Ascending aorta (tissue), 2 donors: ENCODE results near the gene PRUNE2. TPM values are rescaled to one million over a fixed set of nuclear protein-coding genes. Genes with fewer than 3 reads are reported as not detected.

Experiments used
- DNase-seq, 2 donors: peaks; one replicate each; pipeline ENCODE4 v3.0.0-alpha.2; 2019; ENCODE audit warnings: low spot score in 2 of 2
- H3K27ac ChIP-seq, 2 donors: fragments of 200-600 bp; sonication (generic); one replicate each; pipeline ENCODE4 v1.5.1; 2016 to 2017; ENCODE audit warnings: mild to moderate bottlenecking in 1 of 2
- H3K27me3 ChIP-seq: fragments of 200-600 bp; sonication (generic); one replicate; pipeline ENCODE4 v1.5.1; 2017
- H3K36me3 ChIP-seq, 2 donors: fragments of 200-600 bp; sonication (generic); one replicate each; pipeline ENCODE4 v1.5.1; 2016
- H3K4me1 ChIP-seq, 2 donors: fragments of 200-600 bp; sonication (generic); one replicate each; pipeline ENCODE4 v1.5.1; 2016 to 2017; ENCODE audit warnings: mild to moderate bottlenecking in 1 of 2
- H3K4me3 ChIP-seq, 2 donors: fragments of 200-600 bp; sonication (generic); one replicate each; pipeline ENCODE4 v1.5.1; 2016 to 2017; ENCODE audit warnings: mild to moderate bottlenecking in 1 of 2
- H3K9me3 ChIP-seq, 2 donors: fragments of 200-600 bp; sonication (generic); one replicate each; pipeline ENCODE4 v1.5.1; 2016
- intact Hi-C: fragments of 100-400 bp; cut with DNase I; formaldehyde crosslinking; loops from one replicate; pipeline ENCODE4 v1.15.1; 2023
- total RNA-seq: library from RNA; depleted of rRNA; stranded (reverse); fragments of >200 nt; gene quantifications from one replicate; pipeline ENCODE4 v1.1.0, GENCODE V29; 2016
- TF ChIP-seq, protein P1 (sequence below), 3 experiments: fragments of 200-600 bp in 2 of 3; fragments of 450-650 bp in 1 of 3; sonication (generic) in 2 of 3; IDR thresholded peaks; one replicate each; pipeline ENCODE4 v1.5.1; 2016 to 2019; ENCODE audit warnings: antibody characterized with exemption in 3 of 3, mild to moderate bottlenecking in 1 of 3, moderate library complexity in 1 of 3

Gene PRUNE2
- total RNA-seq, 1 donor from 2014 or later = 200 TPM

GRCh38 chr9:76603448-76603895 is 302.4 kb downstream of the PRUNE2 start:
- no peaks in the 10 kb centered on the region for H3K4me1 ChIP-seq

DNA sequence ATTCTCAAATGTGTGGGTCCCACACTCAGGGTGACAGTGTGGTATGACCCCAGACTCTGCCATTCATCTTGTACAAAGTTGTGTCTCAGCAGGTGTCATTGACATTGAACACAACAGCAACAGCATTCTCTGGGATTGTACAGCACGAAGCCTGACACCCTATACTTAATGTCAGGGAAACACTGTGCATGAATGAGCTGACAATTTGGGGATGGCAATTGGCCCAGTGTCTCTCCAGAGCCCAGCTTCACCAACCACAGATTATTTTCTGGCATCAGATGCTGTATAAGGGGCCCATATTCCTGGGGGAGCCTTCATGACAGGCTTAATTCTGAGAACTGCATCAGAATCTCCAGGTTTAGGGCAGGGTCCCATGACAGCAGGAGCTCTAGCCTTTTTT is 303.7 kb downstream of the PRUNE2 start:
- intact Hi-C loops = no loop called here
- Histone ChIP-seq H3K27ac (no peak overlapping the region), H3K9me3 (no peaks in the 10 kb centered on the region), H3K27me3 (no peaks in the 10 kb centered on the region), H3K36me3 (no peaks in the 10 kb centered on the region), H3K4me3 (no peak overlapping the region), H3K4me1 (no peaks in the 10 kb centered on the region)
- DNase-seq = no peak
- TF ChIP-seq, protein P1, sequence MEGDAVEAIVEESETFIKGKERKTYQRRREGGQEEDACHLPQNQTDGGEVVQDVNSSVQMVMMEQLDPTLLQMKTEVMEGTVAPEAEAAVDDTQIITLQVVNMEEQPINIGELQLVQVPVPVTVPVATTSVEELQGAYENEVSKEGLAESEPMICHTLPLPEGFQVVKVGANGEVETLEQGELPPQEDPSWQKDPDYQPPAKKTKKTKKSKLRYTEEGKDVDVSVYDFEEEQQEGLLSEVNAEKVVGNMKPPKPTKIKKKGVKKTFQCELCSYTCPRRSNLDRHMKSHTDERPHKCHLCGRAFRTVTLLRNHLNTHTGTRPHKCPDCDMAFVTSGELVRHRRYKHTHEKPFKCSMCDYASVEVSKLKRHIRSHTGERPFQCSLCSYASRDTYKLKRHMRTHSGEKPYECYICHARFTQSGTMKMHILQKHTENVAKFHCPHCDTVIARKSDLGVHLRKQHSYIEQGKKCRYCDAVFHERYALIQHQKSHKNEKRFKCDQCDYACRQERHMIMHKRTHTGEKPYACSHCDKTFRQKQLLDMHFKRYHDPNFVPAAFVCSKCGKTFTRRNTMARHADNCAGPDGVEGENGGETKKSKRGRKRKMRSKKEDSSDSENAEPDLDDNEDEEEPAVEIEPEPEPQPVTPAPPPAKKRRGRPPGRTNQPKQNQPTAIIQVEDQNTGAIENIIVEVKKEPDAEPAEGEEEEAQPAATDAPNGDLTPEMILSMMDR (IDR thresholded peaks at IDR 0.05) = no peak

More at GRCh38 chr9:76603448-76603895, 302.4 kb downstream of the PRUNE2 start:
- Histone ChIP-seq H3K4me3 (no peak overlapping the region), H3K36me3 (no peaks in the 10 kb centered on the region), H3K9me3 (no peaks in the 10 kb centered on the region), H3K27me3 (no peaks in the 10 kb centered on the region), H3K27ac (no peak overlapping the region)
- TF ChIP-seq, protein P1 (IDR thresholded peaks at IDR 0.05) = no peak
- intact Hi-C loops = no loop called here
- DNase-seq = no peak

DNA sequence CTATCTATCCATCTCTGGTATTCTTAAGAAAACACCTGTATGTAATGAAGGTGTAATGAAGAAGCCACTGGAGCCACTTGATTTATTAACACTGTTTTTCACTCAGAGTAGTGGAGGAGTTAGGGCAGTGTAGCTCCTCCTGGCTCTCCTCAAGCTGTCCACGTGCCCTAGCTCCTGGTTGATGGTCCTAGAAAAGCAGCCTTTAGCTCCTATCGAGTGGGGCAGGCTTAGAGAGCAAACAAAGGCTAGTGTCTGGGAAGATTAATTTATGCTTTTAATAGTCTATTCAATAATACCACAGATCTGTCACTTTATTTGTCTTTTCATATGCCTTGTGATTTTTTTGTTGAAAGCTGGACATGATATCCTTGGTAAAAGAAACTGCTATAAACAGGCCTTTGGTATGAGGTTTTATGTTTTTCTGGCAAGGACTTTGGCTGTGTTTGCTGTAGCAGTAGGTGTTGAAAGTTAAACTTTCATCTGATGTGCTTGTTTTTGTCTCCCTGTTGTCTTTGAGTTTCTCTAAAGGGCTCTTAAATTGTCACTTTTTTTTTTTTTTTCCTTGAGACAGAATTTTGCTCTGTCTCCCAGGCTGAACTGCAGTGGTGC is 305.8 kb downstream of the PRUNE2 start:
- TF ChIP-seq, protein P1 (IDR thresholded peaks at IDR 0.05) = no peak
- Histone ChIP-seq H3K27ac (no peak overlapping the region), H3K27me3 (no peaks in the 10 kb centered on the region), H3K4me3 (no peak overlapping the region), H3K4me1 (no peaks in the 10 kb centered on the region), H3K9me3 (no peaks in the 10 kb centered on the region), H3K36me3 (no peaks in the 10 kb centered on the region)
- no peak for DNase-seq
- intact Hi-C loops = no loop called here

- Histone ChIP-seq H3K4me1 (no peaks in the 10 kb centered on the region), H3K27ac (no peak overlapping the region), H3K4me3 (no peak overlapping the region), H3K27me3 (no peaks in the 10 kb centered on the region), H3K36me3 (no peaks in the 10 kb centered on the region), H3K9me3 (no peaks in the 10 kb centered on the region)
- TF ChIP-seq, protein P1 (IDR thresholded peaks at IDR 0.05) = no peak
- no peak for DNase-seq
- intact Hi-C loops = no loop called here
These were observed 306.9 kb downstream of the PRUNE2 start for GRCh38 chr9:76598981-76599380.

- H3K27me3 ChIP-seq = no peaks in the 10 kb centered on the region
- intact Hi-C loops = no loop called here
- DNase-seq = no peak
- H3K27ac ChIP-seq = no peak overlapping the region
- H3K36me3 ChIP-seq = no peaks in the 10 kb centered on the region
- no peaks in the 10 kb centered on the region for H3K4me1 ChIP-seq
- no peaks in the 10 kb centered on the region for H3K9me3 ChIP-seq
- no peak overlapping the region for H3K4me3 ChIP-seq
- TF ChIP-seq, protein P1 (IDR thresholded peaks at IDR 0.05) = no peak
These were observed 310.3 kb downstream of the PRUNE2 start for GRCh38 chr9:76595645-76596044.
